Memory B cell (primary cell): Measurements from ENCODE around the gene ADI1.
"Not testable (repeated sequence)": the region's sequence is repeated elsewhere in the genome, so short reads cannot be mapped to it uniquely, and the experiment has no call there.

Experiments
- ATAC-seq: fragments of 150-1000 bp; cut with Tn5 transposase; 2 replicates; pipeline ENCODE4 v1.10.0; 2021; ENCODE audit warnings: low read depth, mild to moderate bottlenecking, moderate library complexity
- DNase-seq, 2 donors: peaks; one replicate each; pipeline ENCODE4 v3.0.0; 2022; ENCODE audit warnings: low spot score in 2 of 2
- H3K27ac Mint-ChIP-seq: one replicate; pipeline ENCODE4 v1.8.0; 2022; ENCODE audit warnings: mild to moderate bottlenecking, moderate library complexity, mixed read lengths
- H3K27me3 Mint-ChIP-seq: one replicate; pipeline ENCODE4 v1.8.0; 2022; ENCODE audit warnings: mixed read lengths
- H3K36me3 Mint-ChIP-seq: one replicate; pipeline ENCODE4 v1.8.0; 2022; ENCODE audit warnings: mild to moderate bottlenecking, mixed read lengths
- H3K4me1 Mint-ChIP-seq: one replicate; pipeline ENCODE4 v1.8.0; 2022; ENCODE audit warnings: mixed read lengths
- H3K4me3 Mint-ChIP-seq: one replicate; pipeline ENCODE4 v1.8.0; 2022; ENCODE audit warnings: mild to moderate bottlenecking, moderate library complexity, mixed read lengths
- H3K9me3 Mint-ChIP-seq: one replicate; pipeline ENCODE4 v1.8.0; 2022; ENCODE audit warnings: mixed read lengths

The ADI1 gene

GRCh38 chr2:3518496-3519254 lies 656 bp downstream of the ADI1 start:
- peaks cover 25% of the 10 kb centered on the region for H3K36me3 Mint-ChIP-seq

DNA sequence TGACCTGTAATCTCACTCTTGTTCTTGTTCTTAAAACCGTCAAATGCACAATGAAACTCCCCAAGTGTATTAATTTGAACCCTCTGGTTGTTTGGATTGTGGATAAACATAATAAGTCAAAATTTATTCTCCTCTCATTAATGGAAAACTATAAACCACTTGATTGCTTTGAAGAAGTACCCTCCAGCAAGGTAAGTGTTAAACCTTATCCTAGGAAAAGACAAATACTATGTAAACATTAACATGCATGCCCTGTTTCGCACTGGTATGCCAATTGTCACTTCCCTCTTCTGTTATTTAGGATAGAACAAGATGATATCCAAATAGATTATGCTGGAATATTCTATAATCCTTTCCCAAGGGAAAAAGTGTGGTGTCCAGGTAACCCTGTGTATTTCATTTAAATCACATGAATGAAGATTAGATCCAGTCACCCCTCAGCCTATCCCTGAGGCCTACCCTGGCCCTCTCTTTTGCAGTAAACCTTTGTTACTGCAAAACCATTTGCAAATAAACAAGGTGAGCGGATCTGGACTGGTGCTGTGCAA lies 1.3 kb downstream of the ADI1 start:
- H3K9me3 Mint-ChIP-seq = peaks cover 8% of the 10 kb centered on the region
- H3K36me3 Mint-ChIP-seq = peaks cover 30% of the 10 kb centered on the region
- H3K4me1 Mint-ChIP-seq = peaks cover 32% of the 10 kb centered on the region
- H3K27me3 Mint-ChIP-seq = no peaks in the 10 kb centered on the region
- no peak for DNase-seq
- no peak for ATAC-seq
- H3K4me3 Mint-ChIP-seq = peak overlapping the region; percentile 86
- H3K27ac Mint-ChIP-seq = peak overlapping the region; percentile 65

More at GRCh38 chr2:3518496-3519254, 656 bp downstream of the ADI1 start:
- ATAC-seq (peak; percentile 70), DNase-seq (peak; percentile 93 to 97)
- Mint-ChIP-seq H3K27me3 (no peaks in the 10 kb centered on the region), H3K4me1 (peaks cover 32% of the 10 kb centered on the region), H3K9me3 (peaks cover 8% of the 10 kb centered on the region), H3K27ac (peak overlapping the region; percentile 65), H3K4me3 (peak overlapping the region; percentile 86)

DNA sequence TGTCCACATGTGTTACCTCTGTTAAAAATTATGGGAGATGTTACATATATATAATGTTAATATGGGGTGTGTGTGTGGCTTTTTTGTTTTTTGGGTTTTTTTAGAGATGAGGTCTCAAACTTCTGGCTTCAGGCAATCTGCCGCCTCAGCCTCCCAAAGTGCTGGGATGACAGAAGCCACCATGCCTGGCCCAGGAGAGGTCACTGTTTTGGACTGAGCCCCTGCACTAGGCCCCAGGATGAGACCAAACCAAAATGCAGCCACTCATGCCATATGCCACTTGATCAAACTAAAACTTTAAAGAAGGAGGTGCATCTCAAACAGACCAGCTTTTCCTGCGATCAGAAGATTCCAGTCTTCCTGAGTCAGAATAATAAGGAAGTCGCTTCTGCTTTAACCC lies 2.5 kb downstream of the ADI1 start:
- H3K27me3 Mint-ChIP-seq = no peaks in the 10 kb centered on the region
- DNase-seq (no peak), ATAC-seq (no peak)
- H3K9me3 Mint-ChIP-seq = peaks cover 8% of the 10 kb centered on the region
- H3K4me1 Mint-ChIP-seq = peaks cover 30% of the 10 kb centered on the region
- peaks cover 34% of the 10 kb centered on the region for H3K36me3 Mint-ChIP-seq
- no peak overlapping the region for H3K27ac Mint-ChIP-seq
- H3K4me3 Mint-ChIP-seq = no peak overlapping the region

DNA sequence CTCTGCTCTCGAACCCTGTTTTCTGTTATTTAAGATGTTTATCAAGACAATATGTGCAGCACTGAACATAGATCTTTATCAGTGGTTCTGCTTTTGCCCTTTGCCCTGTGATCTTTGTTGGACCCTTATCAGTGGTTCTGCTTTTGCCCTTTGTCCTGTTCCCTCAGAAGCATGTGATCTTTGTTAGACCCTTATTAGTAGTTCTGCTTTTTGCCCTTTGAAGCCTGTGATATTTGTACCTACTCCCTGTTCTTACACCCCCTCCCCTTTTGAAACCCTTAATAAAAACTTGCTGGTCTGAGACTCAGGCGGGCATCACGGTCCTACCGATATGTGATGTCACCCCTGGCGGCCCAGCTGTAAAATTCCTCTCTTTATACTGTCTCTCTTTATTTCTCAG lies 3.9 kb downstream of the ADI1 start:
- not testable (repeated sequence) for ATAC-seq, H3K27me3 Mint-ChIP-seq, H3K27ac Mint-ChIP-seq, H3K4me3 Mint-ChIP-seq, DNase-seq
- Mint-ChIP-seq H3K9me3 (peaks cover 12% of the 10 kb centered on the region), H3K36me3 (peaks cover 39% of the 10 kb centered on the region), H3K4me1 (peaks cover 24% of the 10 kb centered on the region)

GRCh38 chr2:3513026-3513810 lies 6.1 kb downstream of the ADI1 start:
- H3K27me3 Mint-ChIP-seq = no peaks in the 10 kb centered on the region
- peaks cover 20% of the 10 kb centered on the region for H3K4me1 Mint-ChIP-seq
- ATAC-seq (no peak), DNase-seq (no peak)
- H3K36me3 Mint-ChIP-seq = peaks cover 48% of the 10 kb centered on the region
- H3K27ac Mint-ChIP-seq = no peak overlapping the region
- peaks cover 17% of the 10 kb centered on the region for H3K9me3 Mint-ChIP-seq
- no peak overlapping the region for H3K4me3 Mint-ChIP-seq

- Mint-ChIP-seq H3K27me3 (no peaks in the 10 kb centered on the region), H3K27ac (no peak overlapping the region), H3K36me3 (peaks cover 57% of the 10 kb centered on the region), H3K9me3 (peaks cover 17% of the 10 kb centered on the region), H3K4me3 (no peak overlapping the region), H3K4me1 (peaks cover 17% of the 10 kb centered on the region)
- no peak for DNase-seq
- ATAC-seq = no peak
Observed at GRCh38 chr2:3512086-3512485, 7.2 kb downstream of the ADI1 start.

DNA sequence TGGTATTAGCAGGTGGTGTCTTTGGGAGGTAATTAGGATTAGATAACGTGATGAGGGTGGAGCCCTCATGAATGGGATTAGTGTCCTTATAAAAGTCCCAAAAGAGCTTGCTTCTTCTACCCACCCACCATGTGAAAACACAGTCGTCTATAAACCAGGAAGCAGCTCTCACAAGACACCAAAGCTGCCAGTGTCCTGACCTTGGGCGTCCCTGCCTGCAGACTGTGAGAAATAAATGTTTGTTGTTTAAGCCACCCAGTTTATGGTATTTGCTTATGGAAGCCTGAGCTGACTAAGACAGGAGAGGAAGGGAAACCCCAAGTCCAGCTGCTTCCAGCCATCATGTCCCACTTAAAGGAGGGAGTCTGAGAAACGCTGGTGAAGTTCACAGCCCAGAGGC lies 13.6 kb downstream of the ADI1 start:
- ATAC-seq (no peak), DNase-seq (no peak)
- H3K27me3 Mint-ChIP-seq = no peaks in the 10 kb centered on the region
- H3K4me1 Mint-ChIP-seq = peaks cover 13% of the 10 kb centered on the region
- H3K27ac Mint-ChIP-seq = no peak overlapping the region
- peaks cover 5% of the 10 kb centered on the region for H3K9me3 Mint-ChIP-seq
- no peak overlapping the region for H3K4me3 Mint-ChIP-seq
- peaks cover 57% of the 10 kb centered on the region for H3K36me3 Mint-ChIP-seq

- no peak overlapping the region for H3K27ac Mint-ChIP-seq
- no peaks in the 10 kb centered on the region for H3K27me3 Mint-ChIP-seq
Observed at GRCh38 chr2:3504741-3505140, 14.6 kb downstream of the ADI1 start.

DNA sequence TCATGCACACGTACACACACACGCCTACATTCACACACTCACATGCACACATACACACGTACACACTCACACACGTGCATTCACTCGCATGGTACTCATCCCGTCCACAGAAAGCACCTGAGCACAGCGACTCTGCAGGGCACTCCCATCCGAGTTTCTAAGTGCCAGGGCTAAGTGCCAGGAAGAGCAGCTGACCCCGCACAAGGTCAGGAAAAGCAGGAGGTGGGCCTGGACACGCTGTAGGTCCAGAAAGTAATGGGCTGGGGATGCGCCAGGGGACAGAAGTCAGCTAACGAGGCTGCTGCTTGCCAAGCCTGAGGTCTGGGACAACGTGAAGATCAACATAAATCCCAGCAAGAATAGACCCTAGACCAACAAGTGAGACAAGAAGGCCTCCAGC lies 15.8 kb downstream of the ADI1 start:
- peaks cover 59% of the 10 kb centered on the region for H3K36me3 Mint-ChIP-seq
- H3K27me3 Mint-ChIP-seq = no peaks in the 10 kb centered on the region
- no peak overlapping the region for H3K27ac Mint-ChIP-seq
- peaks cover 10% of the 10 kb centered on the region for H3K4me1 Mint-ChIP-seq
- DNase-seq = no peak
- H3K4me3 Mint-ChIP-seq = no peak overlapping the region
- peaks cover 3% of the 10 kb centered on the region for H3K9me3 Mint-ChIP-seq
- no peak for ATAC-seq

More at GRCh38 chr2:3504741-3505140, 14.6 kb downstream of the ADI1 start:
- Mint-ChIP-seq H3K36me3 (peaks cover 55% of the 10 kb centered on the region), H3K4me1 (peaks cover 13% of the 10 kb centered on the region), H3K4me3 (no peak overlapping the region), H3K9me3 (peaks cover 5% of the 10 kb centered on the region)
- DNase-seq (no peak), ATAC-seq (no peak)

DNA sequence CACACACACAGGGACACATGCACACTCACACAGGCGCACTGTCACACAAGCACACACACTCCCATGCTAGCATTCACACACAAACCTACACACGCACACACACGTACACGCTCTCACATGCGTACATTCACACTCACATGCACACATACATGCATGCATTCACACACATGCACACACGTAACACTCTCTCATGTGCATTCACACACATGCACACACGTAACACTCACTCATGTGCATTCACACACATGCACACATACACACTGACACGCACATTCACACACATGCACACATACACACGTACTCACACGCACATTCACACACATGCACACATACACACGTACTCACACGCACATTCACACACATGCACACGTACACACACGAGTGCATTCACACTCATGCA lies 16.3 kb downstream of the ADI1 start:
- no peak for DNase-seq
- peaks cover 10% of the 10 kb centered on the region for H3K4me1 Mint-ChIP-seq
- no peaks in the 10 kb centered on the region for H3K27me3 Mint-ChIP-seq
- H3K9me3 Mint-ChIP-seq = no peaks in the 10 kb centered on the region
- H3K4me3 Mint-ChIP-seq = no peak overlapping the region
- ATAC-seq = no peak
- no peak overlapping the region for H3K27ac Mint-ChIP-seq
- peaks cover 60% of the 10 kb centered on the region for H3K36me3 Mint-ChIP-seq

DNA sequence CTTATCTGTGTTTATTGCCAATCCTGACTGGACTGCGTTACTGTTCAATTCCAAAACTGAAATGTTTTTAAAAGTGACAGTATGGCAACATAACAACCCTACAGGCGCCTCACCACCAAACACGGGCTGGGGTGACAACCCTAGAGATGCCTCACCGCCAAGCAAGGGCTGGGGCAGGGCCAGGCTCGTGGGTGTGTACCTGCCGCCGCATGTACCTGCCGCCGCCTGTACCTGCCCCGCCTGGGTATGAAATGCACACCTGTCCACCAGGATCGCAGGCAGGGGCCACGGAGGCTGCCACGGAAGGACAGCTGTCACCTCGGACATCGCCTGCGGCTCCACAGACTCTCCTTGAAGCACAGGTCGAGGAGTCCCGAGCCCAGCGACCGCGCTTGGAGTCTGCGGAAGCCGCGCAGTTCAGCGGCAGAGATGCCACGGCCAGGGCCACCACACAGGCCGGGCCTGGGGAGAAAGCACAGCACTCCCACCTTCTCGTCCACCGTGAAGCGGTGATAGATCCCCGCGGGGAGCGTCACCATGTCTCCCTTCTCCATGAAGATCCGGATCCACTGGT lies 18.9 kb downstream of the ADI1 start:
- no peaks in the 10 kb centered on the region for H3K27me3 Mint-ChIP-seq
- H3K4me3 Mint-ChIP-seq = no peak overlapping the region
- DNase-seq = no peak
- H3K27ac Mint-ChIP-seq = no peak overlapping the region
- no peaks in the 10 kb centered on the region for H3K9me3 Mint-ChIP-seq
- peaks cover 53% of the 10 kb centered on the region for H3K36me3 Mint-ChIP-seq
- no peak for ATAC-seq
- peaks cover 10% of the 10 kb centered on the region for H3K4me1 Mint-ChIP-seq

DNA sequence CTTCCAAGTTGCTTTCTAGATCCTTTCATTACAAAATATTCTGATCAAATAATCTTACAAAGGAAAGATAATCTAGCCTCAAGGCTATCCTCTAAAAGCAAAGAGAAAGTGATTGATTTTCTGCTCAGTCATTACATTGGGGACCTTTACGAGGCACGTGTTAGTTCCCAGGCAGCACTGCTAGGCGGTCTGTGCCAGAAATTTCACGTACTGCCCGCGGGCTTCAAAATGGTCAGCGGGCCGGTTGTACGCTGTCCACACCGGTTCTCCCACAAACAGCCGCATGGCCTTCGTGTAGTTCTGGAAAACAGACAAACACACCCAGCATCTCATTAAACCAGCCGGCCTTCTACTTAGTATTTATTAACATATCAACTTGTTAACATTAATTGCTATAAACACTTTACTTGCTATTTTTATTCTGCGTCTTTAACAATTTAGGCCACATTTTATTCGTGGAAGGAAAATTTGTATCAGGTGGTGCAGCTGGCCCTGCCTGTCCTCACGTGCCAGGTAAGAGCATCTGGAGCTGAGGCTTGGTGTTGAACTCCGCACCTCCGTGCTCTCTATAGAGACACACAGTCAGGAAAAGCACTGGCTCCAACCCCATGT lies 20.4 kb downstream of the ADI1 start:
- Mint-ChIP-seq H3K27me3 (no peaks in the 10 kb centered on the region), H3K36me3 (peaks cover 47% of the 10 kb centered on the region), H3K27ac (no peak overlapping the region), H3K4me3 (no peak overlapping the region), H3K9me3 (no peaks in the 10 kb centered on the region), H3K4me1 (peaks cover 8% of the 10 kb centered on the region)
- DNase-seq (no peak), ATAC-seq (no peak)

DNA sequence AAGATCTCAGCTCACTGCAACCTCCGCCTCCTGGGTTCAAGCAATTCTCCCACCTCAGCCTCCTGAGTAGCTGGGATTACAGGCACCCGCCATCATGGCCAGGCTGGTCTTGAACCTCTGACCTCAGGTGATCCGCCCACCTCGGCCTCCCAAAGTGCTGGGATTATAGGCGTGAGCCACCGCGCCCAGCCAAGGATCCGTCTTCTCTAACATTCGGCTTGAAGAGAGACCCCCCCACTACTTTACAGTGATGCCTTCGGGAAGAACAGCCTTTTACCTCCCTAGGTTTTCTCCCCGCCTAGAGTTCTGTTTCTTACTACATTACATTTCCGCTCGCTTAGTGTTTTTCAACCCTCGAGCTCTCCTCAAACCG lies 22.6 kb downstream of the ADI1 start:
- H3K4me3 Mint-ChIP-seq, H3K4me1 Mint-ChIP-seq, H3K9me3 Mint-ChIP-seq, DNase-seq, ATAC-seq, H3K27ac Mint-ChIP-seq, H3K27me3 Mint-ChIP-seq: not testable (repeated sequence)
- peaks cover 35% of the 10 kb centered on the region for H3K36me3 Mint-ChIP-seq
